HepG2 (cell line): ENCODE results near the gene VSX1.

Experiments used
- POLR2AphosphoS5 ChIP-seq: IDR thresholded peaks from 2 replicates; pipeline ENCODE4 v1.6.1; 2012; ENCODE audit warnings: low read depth, low read length
- TF ChIP-seq, protein P1 (sequence below): IDR thresholded peaks from 2 replicates; pipeline ENCODE4 v1.6.1; 2016

DNA sequence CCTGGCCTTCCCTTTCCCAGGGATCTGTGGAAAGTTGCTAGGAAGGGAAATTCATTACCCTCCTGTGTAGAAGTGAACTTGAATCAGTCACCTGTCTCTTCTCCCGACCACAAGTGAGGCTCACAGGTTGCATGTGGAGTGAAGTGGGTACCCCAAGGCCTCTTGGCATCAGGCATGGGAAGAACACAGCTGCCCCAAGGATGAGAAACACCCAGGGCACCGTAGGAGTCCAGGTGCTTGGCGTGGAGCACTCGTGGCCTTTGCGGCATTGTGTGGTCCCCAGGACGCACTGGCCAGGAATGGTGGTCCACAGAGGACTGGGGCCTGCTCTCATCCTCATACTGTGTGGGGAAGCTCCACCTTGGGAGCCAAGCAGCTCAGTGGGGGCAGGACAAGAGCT is 47.5 kb upstream of the VSX1 start:
- TF ChIP-seq POLR2AphosphoS5: no peak
- TF ChIP-seq, protein P1, sequence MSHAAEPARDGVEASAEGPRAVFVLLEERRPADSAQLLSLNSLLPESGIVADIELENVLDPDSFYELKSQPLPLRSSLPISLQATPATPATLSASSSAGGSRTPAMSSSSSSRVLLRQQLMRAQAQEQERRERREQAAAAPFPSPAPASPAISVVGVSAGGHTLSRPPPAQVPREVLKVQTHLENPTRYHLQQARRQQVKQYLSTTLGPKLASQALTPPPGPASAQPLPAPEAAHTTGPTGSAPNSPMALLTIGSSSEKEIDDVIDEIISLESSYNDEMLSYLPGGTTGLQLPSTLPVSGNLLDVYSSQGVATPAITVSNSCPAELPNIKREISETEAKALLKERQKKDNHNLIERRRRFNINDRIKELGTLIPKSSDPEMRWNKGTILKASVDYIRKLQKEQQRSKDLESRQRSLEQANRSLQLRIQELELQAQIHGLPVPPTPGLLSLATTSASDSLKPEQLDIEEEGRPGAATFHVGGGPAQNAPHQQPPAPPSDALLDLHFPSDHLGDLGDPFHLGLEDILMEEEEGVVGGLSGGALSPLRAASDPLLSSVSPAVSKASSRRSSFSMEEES (CRISPR knock-in tag): no peak
